GM12891 (cell line): Measurements from ENCODE around the gene TUBA1A.

ENCODE experiments used
- POLR2A ChIP-seq: IDR thresholded peaks from 2 replicates; pipeline ENCODE4 v1.6.1; 2011; ENCODE audit warnings: low read depth, low read length, control low read depth
- POLR2AphosphoS5 ChIP-seq: IDR thresholded peaks from 2 replicates; pipeline ENCODE4 v1.6.1; 2011; ENCODE audit warnings: low read depth, low read length, control low read depth
- TAF1 ChIP-seq: IDR thresholded peaks from 2 replicates; pipeline ENCODE4 v1.6.1; 2011; ENCODE audit warnings: low read depth, low read length, control low read depth

DNA sequence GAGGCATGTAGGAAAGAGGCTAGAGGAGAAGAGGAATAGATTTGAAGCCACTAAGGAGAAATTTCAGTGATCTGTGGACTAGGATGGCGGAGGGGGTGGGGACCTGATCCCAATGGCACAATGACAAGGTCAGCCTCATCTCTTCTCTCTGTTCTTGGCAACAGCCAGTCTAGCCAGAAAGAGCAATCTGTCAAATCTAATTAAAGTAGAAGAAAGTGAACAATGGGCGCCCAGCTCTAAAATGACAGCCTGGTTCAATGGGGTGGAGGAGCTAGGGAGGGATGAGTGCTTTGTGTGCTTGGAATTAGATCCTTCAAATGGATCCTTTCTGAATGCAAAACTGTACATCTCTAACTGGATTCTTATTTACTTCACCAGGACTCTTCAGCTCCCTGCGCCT is 38.8 kb upstream of the TUBA1A start:
- TF ChIP-seq POLR2A (no peak), TAF1 (no peak), POLR2AphosphoS5 (no peak)
